Measurements from ENCODE around the gene BICRA.

- TF ChIP-seq CTCF (IDR thresholded peaks at IDR 0.05 in 4 of 5, conservative IDR thresholded peaks at IDR 0.05 in 1 of 5) (no peak), POLR2A (IDR thresholded peaks at IDR 0.05) (no peak)
These were observed 82.2 kb downstream of the BICRA start for GRCh38 chr19:47691090-47691489.

Measured in gastrocnemius medialis (tissue), 4 donors.